HEK293 (cell line): ENCODE results near the gene NRGN.

Experiments used
- CTCF ChIA-PET: fragments of 350-600 bp; formaldehyde crosslinking; extraction: SDS; loops from one replicate; lab custom pipeline; 2021; ENCODE audit warnings: antibody characterized with exemption; lab: Yijun Ruan, JAX
- POLR2A ChIA-PET: fragments of 300-600 bp; formaldehyde crosslinking; extraction: SDS; loops from one replicate; lab custom pipeline; 2020; ENCODE audit warnings: antibody characterized with exemption, inconsistent platforms; lab: Yijun Ruan, JAX
- H3K27ac ChIP-seq: fragments of 200-500 bp; sonication (Bioruptor generic); 2 replicates; pipeline ENCODE4 v1.5.1; 2014; ENCODE audit warnings: low read depth, low read length, control low read depth, inconsistent platforms; ENCODE audit errors: extremely low read depth
- H3K36me3 ChIP-seq, 2 experiments: fragments of 200-500 bp in 1 of 2; sonication (Bioruptor generic) in 1 of 2; 1 replicate in 1 of 2; 2 replicates in 1 of 2; pipeline ENCODE4 v1.5.1; 2014 to 2017; ENCODE audit warnings: inconsistent platforms in 2 of 2, low read length in 2 of 2; ENCODE audit not compliant: control insufficient read depth in 2 of 2, insufficient read depth in 1 of 2
- H3K4me1 ChIP-seq: fragments of 200-500 bp; sonication (Bioruptor generic); 2 replicates; pipeline ENCODE4 v1.5.1; 2014; ENCODE audit warnings: mild to moderate bottlenecking, low read length, inconsistent platforms; ENCODE audit not compliant: control insufficient read depth, insufficient read depth
- H3K4me3 ChIP-seq: 2 replicates; pipeline ENCODE4 v1.5.1; 2011; ENCODE audit warnings: low read depth, mild to moderate bottlenecking, control low read depth, low read length, moderate library complexity
- H3K9me3 ChIP-seq: fragments of 200-500 bp; sonication (Bioruptor generic); 2 replicates; pipeline ENCODE4 v1.5.1; 2014; ENCODE audit warnings: low read depth, low read length, inconsistent platforms; ENCODE audit not compliant: control insufficient read depth, insufficient read depth
- ELK4 ChIP-seq: IDR thresholded peaks from 2 replicates; pipeline ENCODE4 v1.6.1; 2011; ENCODE audit warnings: mild to moderate bottlenecking, low read depth, low read length, borderline replicate concordance
- GLIS2 ChIP-seq: fragments of 450-650 bp; formaldehyde crosslinking; IDR thresholded peaks from 2 replicates; pipeline ENCODE4 v1.5.1; 2016; ENCODE audit warnings: missing biosample characterization, missing genetic modification characterization
- KLF10 ChIP-seq: fragments of 450-650 bp; IDR thresholded peaks from 2 replicates; pipeline ENCODE4 v1.5.1; 2018; ENCODE audit warnings: missing biosample characterization, mild to moderate bottlenecking, missing genetic modification characterization
- PATZ1 ChIP-seq: fragments of 450-650 bp; formaldehyde crosslinking; IDR thresholded peaks from 2 replicates; pipeline ENCODE4 v1.5.1; 2016; ENCODE audit warnings: missing biosample characterization, missing genetic modification characterization
- PRDM6 ChIP-seq: fragments of 450-650 bp; formaldehyde crosslinking; IDR thresholded peaks from 2 replicates; pipeline ENCODE4 v1.5.1; 2017; ENCODE audit warnings: missing biosample characterization, missing genetic modification characterization
- SP2 ChIP-seq: fragments of 450-650 bp; formaldehyde crosslinking; IDR thresholded peaks from 2 replicates; pipeline ENCODE4 v1.5.1; 2016; ENCODE audit warnings: missing biosample characterization, missing genetic modification characterization
- TCF7L2 ChIP-seq: IDR thresholded peaks from 2 replicates; pipeline ENCODE4 v1.6.1; 2011; ENCODE audit warnings: low read depth, mild to moderate bottlenecking, inconsistent platforms, low read length, moderate library complexity, borderline replicate concordance
- YY2 ChIP-seq: fragments of 450-650 bp; formaldehyde crosslinking; IDR thresholded peaks from 2 replicates; pipeline ENCODE4 v1.5.1; 2016; ENCODE audit warnings: missing biosample characterization, missing genetic modification characterization
- ZBTB6 ChIP-seq: fragments of 450-650 bp; formaldehyde crosslinking; IDR thresholded peaks from 2 replicates; pipeline ENCODE4 v1.5.1; 2017; ENCODE audit warnings: missing biosample characterization, missing genetic modification characterization
- ZFP41 ChIP-seq: fragments of 450-650 bp; formaldehyde crosslinking; IDR thresholded peaks from 2 replicates; pipeline ENCODE4 v1.5.1; 2016; ENCODE audit warnings: missing biosample characterization, missing genetic modification characterization, borderline replicate concordance
- ZNF19 ChIP-seq: fragments of 450-650 bp; formaldehyde crosslinking; IDR thresholded peaks from 2 replicates; pipeline ENCODE4; 2016; ENCODE audit warnings: missing biosample characterization, missing genetic modification characterization, low read depth
- ZNF292 ChIP-seq: fragments of 450-650 bp; formaldehyde crosslinking; IDR thresholded peaks from 2 replicates; pipeline ENCODE4 v1.5.1; 2016; ENCODE audit warnings: low read depth, missing biosample characterization, missing genetic modification characterization, borderline replicate concordance
- ZNF341 ChIP-seq: fragments of 450-650 bp; formaldehyde crosslinking; IDR thresholded peaks from 2 replicates; pipeline ENCODE4; 2016; ENCODE audit warnings: low read depth, missing biosample characterization, missing genetic modification characterization
- ZNF521 ChIP-seq: fragments of 450-650 bp; formaldehyde crosslinking; IDR thresholded peaks from 2 replicates; pipeline ENCODE4 v1.5.1; 2017; ENCODE audit warnings: missing biosample characterization, mild to moderate bottlenecking, missing genetic modification characterization
- ZNF654 ChIP-seq: fragments of 450-650 bp; formaldehyde crosslinking; IDR thresholded peaks from 2 replicates; pipeline ENCODE4 v1.5.1; 2016; ENCODE audit warnings: low read depth, missing biosample characterization, missing genetic modification characterization

The NRGN gene

GRCh38 chr11:124756033-124756752, 16.5 kb downstream of the NRGN start (continued):
- TF ChIP-seq PRDM6 (tag by site-specific recombination) (no peak), GLIS2 (tag by site-specific recombination) (no peak), ZNF292 (tag by site-specific recombination) (no peak), PATZ1 (tag by site-specific recombination) (no peak), ZBTB6 (tag by site-specific recombination) (no peak), ZNF19 (tag by site-specific recombination) (no peak), ZFP41 (no peak), YY2 (tag by site-specific recombination) (no peak), ELK4 (no peak)

GRCh38 chr11:124756753-124757227, 17.0 kb downstream of the NRGN start:
- ChIA-PET CTCF (interaction anchor here (0.7 to 1.8 kb wide), 7 partner anchors 14 to 88 kb away, joined by 3 to 7 read pairs (median 4); no protein-coding TSS in a partner anchor), POLR2A (interaction anchor here (1.6 kb wide), 1 partner anchor 10 kb away, joined by 5 read pairs; no protein-coding TSS in a partner anchor)
- Histone ChIP-seq H3K4me1 (no peaks in the 10 kb centered on the region), H3K9me3 (no peaks in the 10 kb centered on the region), H3K4me3 (no peak overlapping the region), H3K36me3 (no peaks in the 10 kb centered on the region), H3K27ac (no peak overlapping the region)
- TF ChIP-seq ZNF521 (tag by site-specific recombination), result no peak
- TF ChIP-seq TCF7L2, result no peak
- no peak for TF ChIP-seq KLF10 (tag by site-specific recombination)
- no peak for TF ChIP-seq ZNF654 (tag by site-specific recombination)
- no peak for TF ChIP-seq SP2

- no peak overlapping the region for H3K27ac ChIP-seq
- H3K9me3 ChIP-seq, result no peaks in the 10 kb centered on the region
- no peak overlapping the region for H3K4me3 ChIP-seq
- TF ChIP-seq ZNF341 (tag by site-specific recombination), result no peak
- H3K36me3 ChIP-seq, result no peaks in the 10 kb centered on the region
- CTCF ChIA-PET, result interaction anchor here (0.8 to 1.7 kb wide), 5 partner anchors 14 to 88 kb away, joined by 3 to 13 read pairs (median 4); no protein-coding TSS in a partner anchor
- H3K4me1 ChIP-seq, result no peaks in the 10 kb centered on the region
- POLR2A ChIA-PET, result interaction anchor here (1.6 kb wide), 1 partner anchor 11 kb away, joined by 5 read pairs; no protein-coding TSS in a partner anchor
Observed at GRCh38 chr11:124757320-124757719, 17.6 kb downstream of the NRGN start.
